ENCODE results near the gene NBEAL2.

The NBEAL2 gene

GRCh38 chr3:46933261-46933660 is 46.2 kb upstream of the NBEAL2 start:
- TF ChIP-seq CTCF (IDR thresholded peaks at IDR 0.05) = no peak

- no peak for TF ChIP-seq CTCF (IDR thresholded peaks at IDR 0.05)
These were observed 45.4 kb upstream of the NBEAL2 start for GRCh38 chr3:46934072-46934471.

GRCh38 chr3:46934498-46935167 is 44.8 kb upstream of the NBEAL2 start:
- no peak for TF ChIP-seq CTCF (IDR thresholded peaks at IDR 0.05)

- TF ChIP-seq CTCF (IDR thresholded peaks at IDR 0.05) = no peak
These were observed 44.2 kb upstream of the NBEAL2 start for GRCh38 chr3:46935168-46935858.

- TF ChIP-seq CTCF (IDR thresholded peaks at IDR 0.05) = no peak
These were observed 43.4 kb upstream of the NBEAL2 start for GRCh38 chr3:46935989-46936558.

GRCh38 chr3:46936733-46937250 is 42.7 kb upstream of the NBEAL2 start:
- no peak for TF ChIP-seq CTCF (IDR thresholded peaks at IDR 0.05)

GRCh38 chr3:46938118-46938517 is 41.3 kb upstream of the NBEAL2 start:
- TF ChIP-seq CTCF (IDR thresholded peaks at IDR 0.05) = no peak

All from LNCAP (cell line).